ENCODE results near the gene LRRC58.

The LRRC58 gene

DNA sequence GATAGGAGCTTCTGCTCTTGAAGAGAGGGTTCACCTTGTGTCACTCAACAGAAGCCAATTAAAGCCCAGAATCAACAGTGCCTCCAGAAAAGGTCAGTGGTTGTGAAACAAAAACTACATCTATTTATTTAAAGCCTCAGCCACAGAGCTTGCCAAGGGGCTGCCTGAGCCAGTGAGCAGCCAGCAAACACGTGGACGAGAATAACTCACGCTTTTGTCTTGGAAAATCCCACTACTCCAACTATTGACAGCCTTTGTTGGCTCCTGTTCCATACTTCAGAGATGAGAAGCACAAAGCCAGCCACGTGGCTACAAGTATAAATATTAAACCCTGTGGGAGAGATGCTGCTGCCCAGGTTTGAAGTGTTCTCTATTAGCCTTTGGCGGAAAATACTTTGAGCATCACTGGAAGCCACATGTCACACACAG, 74.4 kb downstream of the LRRC58 start:
- DNase-seq: no peak

Measured in CD4-positive, alpha-beta T cell treated with Interferon gamma for 1 hour (primary cell).